Measurements from ENCODE around the gene RCHY1.
"Not testable (repeated sequence)": the region's sequence is repeated elsewhere in the genome, so short reads cannot be mapped to it uniquely, and the experiment has no call there.

Gene RCHY1

DNA sequence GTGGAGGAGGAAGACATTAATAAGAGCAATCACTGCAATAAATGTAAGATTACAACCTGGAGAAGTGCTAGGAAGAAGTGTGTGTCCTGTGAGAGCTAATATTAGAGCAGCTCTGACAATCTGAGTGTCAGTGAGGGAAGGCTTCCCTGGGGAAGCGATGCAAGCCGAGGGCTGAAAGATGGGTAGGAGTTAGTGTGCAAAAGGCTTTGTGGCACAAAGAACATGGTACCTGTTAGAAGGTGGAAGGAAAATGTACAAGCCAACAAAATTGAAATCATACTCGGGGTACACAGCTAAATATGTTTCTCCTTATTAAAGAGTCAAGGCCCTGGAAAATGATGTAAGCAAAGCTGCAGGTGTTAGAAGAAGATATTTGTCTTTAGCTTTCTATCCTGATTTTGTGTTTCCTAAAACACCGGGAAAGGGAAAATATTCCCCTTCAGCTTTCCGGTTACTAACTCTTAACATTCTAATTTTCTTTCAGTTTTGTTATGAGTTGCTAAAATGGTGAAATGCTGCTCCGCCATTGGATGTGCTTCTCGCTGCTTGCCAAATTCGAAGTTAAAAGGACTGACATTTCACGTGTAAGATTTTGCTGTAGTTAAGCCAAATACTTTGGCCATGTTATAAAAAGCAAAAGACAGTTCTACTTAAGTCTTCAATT, 878 bp upstream of the RCHY1 start:
- peak; percentile 12 for DNase-seq

DNA sequence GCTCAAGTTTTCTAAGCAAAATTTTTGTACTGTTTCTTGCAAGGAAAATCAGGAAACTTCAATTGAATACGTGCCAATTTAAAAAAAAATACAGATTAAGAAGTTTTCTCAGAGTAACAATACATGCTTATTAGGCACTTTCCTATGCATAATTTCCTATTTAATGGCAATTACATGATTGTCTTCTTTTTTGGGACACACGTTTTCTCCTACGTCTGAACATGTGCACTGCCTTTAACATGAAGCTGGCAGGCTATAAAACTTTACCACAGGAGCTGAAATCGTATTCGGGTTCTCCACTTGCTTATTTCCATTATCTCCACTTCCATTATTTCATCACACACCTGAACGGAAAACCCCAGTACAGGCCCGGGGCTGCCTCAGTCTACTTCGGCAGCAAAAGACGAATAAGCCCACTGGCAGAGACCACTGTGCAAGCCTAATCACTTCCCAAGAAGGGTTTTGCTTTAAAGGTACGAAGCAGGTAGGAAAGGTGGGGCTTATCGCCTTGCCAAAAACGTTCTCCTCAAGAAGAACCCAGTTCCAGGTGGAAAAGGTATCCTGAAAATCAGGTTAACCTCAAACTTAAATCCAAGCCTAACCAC, 575 bp downstream of the RCHY1 start:
- DNase-seq: no peak

DNA sequence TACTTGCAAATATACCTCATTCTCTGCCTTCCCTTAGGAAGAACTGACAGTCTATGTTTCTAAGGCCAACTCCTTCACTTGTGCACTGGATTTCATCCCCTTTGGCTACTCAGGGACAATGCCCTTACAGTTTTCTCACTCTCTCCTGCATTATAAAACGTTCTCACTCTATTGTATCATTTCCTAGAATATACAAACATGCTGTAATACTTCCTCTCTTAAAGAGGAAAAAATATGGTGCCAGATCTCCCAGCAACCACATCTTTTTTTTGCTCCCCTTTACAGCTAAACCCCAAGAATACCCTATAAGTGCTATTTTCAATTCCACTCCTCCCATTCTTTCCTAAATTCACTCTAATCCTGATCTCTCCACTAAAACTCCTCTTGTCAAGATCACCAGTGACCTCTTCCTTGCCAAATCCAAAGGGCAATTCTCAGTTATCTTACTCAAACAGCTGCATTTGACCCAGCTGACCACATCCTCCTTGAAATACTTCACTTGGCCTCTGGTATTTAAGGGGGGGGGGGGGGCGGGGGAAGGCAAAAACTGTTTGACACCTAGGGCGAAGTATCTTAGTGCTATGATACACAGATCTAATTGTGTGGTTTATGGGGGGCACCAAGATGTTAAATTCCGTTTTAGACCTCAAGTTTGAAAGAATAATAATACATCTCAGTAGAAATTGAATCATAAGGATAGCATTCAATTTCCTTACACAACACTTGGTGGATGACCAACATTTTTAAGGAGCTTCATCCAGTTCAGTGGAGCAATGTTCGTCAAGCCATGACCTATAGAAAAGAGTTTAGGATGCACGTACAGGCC, 1.6 kb downstream of the RCHY1 start:
- peak; percentile 10 for DNase-seq

DNA sequence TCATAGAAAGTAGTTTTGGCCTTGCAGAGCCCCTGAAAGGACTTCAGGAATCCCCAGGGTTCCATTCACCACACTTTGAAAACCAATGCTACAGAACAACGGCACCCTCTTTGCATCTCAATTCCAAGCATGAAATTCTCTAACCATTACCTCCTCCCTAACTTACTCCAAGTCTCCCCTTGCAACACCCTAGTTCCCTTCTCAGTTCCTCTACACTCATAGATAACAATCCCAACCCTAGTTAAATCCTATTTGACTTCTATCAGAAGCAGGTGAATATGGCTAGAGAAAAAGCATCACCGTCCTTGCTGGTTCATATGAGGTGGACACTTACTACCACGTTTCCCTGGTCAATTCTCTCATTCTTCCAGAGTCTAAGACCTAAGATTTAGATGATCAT, 2.4 kb downstream of the RCHY1 start:
- DNase-seq: no peak

DNA sequence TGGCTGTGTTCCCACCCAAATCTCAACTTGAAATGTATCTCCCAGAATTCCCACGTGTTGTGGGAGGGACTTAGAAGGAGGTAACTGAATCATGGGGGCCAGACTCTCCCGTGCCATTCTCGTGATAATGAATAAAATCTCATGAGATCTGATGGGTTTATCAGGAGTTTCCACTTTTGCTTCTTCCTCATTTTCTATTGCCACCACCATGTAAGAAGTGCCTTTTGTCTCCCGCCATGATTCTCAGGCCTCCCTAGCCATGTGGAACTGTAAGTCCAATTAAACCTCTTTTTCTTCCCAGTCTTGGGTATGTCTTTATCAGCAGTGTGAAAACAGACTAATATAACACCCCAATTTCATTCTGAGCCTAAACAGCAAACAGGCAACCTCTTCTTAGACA, 4.6 kb downstream of the RCHY1 start:
- not testable (repeated sequence) for DNase-seq

DNA sequence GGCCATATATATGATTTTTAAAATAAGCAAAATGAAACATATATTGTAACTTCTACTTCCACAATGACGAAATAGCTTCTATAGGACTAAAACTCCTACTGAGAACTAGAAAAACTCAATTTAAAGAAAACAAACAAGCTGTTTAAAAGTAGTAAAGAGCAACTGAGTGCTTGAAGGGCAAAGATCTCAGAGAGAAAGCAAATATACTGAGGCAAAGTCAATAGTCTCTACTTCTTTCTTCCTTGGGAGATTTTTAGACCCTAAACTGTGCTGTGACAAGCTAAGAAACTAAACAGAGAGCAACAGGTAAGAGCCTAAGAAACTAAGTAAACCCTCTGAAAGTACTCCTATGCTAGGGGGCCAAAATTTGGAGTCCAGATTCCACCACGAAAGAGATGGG, 8.6 kb downstream of the RCHY1 start:
- no peak for DNase-seq

DNA sequence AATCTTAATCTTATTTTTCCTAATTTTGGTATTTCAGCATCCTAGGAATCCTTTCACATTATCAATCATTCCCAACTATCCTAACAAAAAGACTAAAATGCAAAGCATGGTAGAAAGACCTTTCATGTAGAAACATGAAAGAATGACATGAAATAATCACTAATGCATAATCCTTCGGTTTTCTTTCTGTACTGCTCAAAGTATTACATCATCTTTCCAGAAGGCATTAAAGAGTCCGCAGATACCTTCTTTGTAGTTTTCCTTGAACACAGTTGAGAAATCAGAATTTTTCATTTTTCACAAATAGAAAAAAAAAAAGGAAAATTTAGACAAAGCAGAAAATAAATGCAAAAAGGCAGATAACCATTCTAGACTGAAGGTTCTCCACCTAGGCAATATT, 11.5 kb downstream of the RCHY1 start:
- DNase-seq: no peak

DNA sequence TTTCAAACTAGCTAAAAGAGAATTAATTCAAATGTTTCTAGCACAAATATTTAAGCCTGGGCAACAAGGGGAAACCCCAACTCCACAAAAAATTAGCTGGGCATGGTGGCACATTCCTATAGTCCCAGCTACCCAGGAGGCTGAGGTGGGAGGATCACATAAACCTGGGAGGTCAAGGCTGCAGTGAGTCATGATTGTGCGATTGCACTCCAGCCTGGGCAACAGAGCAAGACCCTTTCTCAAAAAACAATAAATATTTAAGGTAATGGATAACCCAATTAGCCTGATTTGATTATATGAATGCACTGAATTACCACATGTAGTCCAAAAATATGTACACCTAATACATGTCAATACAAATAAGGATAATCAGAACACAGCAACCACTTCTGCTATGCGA, 14.3 kb downstream of the RCHY1 start:
- DNase-seq: no peak

DNA sequence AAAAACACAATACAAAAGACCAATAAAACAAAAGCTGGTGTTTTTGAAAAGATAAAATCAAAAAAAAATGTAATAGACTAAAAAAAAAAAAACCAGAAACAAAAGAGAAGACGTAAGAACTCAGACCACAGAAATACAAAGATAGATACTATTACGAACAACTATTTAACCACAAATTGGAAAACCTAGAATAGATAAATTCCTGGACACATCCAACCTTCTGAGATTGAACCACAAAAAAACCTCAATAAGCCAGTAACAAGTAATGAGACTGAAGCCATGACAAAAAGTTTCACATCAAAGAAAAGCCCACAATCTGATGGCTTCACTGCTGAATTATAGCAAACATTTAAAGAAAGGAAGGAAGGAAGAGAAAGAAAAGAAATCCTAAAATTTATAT, 16.2 kb downstream of the RCHY1 start:
- DNase-seq: no peak

DNA sequence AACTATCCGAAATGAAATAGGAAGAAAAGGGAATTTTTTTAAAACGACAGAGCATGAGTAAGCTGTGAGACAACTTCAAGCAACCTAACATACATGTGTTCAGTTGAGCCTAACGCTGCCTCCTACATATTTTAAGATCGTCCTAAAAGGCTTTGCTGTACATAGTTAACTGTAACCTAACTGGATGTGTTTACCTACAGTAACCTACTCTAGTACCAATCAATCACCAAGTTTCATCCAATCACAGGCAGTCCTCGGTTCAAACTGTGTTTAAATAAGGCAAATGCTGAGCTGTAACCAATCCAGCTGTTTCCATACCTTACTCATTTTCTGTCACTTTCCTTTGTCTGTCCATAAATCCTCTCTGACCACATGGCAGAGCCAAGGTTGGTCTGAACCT, 17.1 kb downstream of the RCHY1 start:
- no peak for DNase-seq

DNA sequence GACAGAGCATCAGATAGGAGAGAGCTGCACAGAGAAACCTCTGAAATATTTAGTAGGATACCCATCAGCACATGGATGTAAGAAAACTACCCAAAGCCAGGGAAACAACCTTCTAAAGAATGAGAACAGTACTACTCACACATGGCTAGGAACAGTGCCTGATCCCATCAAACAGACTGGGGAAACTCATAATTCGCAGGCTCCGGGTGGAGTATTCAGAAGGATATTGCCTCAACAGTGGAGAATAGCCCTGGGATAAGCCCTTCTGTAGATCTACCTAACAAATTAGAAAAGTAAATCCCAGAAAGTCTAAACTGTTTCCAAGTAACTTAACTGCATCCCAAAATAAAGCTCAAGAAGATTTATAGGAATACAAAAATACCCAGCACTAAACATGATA, 17.8 kb downstream of the RCHY1 start:
- no peak for DNase-seq

DNA sequence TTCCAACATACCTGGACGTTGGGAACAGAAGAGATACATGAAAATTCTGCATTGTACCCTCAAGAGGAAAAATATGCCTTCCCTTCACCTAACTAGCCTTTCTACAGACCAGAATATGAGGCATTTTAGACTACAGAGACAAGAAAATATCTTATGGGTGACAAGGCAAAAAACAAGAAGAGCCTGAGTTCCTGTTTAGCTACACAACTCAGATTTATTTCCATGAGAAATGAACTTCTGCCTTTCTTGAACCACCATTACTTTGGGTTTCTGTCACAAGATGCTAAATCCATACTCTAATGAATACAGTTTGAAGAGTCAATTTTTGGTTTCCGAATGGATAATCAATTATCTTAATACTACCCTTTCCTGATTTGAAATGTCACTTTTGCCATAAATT, 18.7 kb downstream of the RCHY1 start:
- DNase-seq: no peak

DNA sequence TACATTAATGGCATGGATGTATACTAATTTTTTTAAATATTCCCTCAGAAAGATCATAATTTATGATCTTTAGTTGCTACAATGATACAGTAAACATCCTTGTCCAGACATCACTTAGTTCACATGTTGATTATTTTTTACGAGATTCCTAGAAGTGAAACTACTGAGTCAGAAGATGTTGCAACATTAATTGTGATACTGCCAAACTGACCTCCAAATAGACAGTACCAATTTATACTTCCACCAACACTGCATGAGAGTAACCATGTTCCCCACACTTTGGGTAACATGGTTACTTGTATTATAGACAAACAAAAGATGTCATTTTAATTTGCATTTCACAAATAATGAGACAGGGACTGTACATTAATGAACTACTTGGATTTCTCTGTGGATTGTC, 19.6 kb downstream of the RCHY1 start:
- no peak for DNase-seq

DNA sequence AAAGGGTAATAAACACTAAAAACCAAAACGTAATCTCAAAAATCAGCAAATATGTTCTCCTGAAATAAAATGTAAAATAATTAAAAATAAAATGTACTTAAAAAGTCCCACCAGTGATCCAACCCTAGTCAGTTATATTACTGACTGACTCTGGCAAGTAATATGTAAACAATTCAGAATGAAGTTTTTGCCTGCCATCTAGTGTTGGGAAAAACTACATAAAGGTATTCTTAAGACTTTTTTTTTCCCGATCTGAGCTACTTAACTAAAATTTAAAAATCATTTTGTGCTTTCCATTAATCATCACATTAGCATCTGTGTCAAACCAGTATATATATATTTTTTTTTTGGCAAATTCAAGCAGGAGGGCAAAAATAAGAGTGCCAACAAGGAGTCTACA, 24.0 kb downstream of the RCHY1 start:
- DNase-seq: no peak

DNA sequence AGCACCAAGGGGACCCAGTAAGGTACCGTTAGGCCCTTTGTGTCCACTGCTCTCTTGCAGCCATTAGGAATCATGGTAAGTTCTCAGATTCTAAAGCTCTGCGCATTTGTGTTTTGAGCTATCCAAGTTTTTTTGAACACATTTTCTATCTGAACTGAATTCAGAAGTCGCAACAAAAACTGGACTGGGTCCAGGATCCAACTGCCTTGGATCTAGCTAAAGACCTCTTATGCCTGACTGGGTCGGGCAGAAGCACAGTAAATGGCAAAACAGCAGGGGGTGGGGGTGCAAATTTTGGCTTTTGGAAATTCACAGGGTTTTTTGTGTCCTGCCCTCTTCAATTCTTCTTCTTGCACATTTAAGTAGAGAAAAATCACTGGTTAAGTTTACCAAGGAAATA, 30.0 kb downstream of the RCHY1 start:
- DNase-seq: no peak

DNA sequence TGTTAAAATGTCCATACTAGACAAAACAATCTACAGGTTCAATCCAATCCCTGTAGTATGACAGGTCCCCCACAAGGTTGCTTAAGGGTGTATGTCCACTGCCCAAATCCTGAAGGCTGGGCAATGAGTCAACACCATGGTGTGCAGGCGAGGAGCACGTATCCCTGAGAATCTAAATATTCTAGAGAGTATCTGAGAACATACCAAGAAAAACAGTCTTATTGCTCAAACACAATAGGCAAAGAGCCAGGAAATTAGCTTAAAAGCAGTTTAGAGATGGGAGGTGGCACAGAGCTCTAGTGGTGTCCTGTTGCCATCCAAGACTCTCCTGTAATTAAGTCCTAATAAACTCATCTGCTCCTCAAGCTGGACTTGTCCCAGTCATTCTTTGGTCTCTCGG, 37.0 kb downstream of the RCHY1 start:
- DNase-seq: no peak

DNA sequence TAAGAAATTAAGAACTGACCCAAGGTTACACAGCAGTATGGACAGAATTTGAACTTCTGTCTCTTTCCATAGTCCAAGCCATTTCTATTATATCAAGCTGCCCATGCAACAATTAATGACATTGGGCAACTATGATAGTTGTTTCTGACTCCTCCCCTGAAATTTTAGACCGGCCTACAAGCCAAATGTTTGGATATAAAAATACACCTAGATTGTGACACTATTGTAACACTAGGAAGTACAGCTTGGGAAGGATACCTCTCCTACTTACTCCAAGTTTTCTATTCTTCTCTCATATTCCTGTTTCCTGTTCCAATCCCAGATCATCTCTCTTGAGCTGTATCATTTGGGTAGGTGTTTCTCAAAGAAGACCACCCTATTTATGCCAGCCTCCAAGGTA, 43.5 kb downstream of the RCHY1 start:
- DNase-seq: no peak

DNA sequence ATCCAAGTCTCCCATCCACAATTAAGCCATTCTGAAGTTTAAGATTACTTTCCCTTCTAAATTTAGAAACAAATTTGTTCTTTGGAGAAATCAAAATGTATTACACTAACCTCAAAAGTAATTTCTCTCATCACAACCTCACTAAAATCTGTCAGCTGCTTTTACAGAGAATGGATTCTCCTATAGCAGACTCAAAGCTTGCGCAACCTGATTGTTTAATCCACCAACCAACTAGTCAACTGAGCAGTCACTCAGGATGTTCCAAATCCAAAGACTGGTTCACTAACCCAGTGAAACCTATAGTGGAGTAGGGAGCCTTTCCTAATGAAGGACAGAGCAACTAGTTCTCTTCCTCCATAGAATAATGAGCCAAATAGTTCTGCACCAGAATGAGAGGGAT, 44.3 kb downstream of the RCHY1 start:
- DNase-seq: no peak

DNA sequence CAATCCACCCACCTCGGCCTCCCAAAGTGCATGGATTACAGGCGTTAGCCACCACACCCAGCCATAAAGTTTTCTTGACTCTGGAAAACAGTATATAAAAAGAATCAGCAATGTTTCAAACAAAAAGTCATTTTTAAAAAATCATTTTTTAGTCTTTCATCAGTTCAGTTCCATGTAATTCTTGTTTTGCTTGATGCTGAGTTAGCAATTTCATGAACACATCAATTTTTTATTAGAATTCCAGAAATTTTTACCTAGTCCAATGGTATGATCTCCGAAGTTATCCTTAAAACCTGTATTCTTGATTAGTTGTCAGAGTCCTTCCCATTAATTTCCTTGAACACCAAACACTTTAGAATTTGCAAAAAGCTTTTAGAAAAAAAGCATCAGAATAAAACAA, 56.8 kb downstream of the RCHY1 start:
- DNase-seq: no peak

DNA sequence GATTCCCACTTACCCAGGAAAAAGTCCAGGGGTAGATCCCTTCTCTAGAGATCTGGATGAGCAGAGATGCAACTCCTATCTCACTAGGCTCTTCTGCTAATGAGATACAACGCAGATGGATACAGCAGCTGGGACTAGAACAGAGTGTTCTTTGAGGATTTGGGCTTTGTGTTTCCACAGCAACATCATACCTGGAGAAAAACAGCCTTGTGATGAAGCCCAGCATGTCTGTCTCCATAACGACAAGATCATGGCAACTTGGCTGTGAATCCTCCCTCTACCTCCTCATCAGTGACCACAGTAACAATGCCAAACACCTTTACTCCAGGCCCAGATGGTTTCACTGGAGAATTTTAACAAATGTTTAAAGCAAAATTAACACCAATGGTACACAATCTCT, 80.1 kb downstream of the RCHY1 start:
- no peak for DNase-seq

DNA sequence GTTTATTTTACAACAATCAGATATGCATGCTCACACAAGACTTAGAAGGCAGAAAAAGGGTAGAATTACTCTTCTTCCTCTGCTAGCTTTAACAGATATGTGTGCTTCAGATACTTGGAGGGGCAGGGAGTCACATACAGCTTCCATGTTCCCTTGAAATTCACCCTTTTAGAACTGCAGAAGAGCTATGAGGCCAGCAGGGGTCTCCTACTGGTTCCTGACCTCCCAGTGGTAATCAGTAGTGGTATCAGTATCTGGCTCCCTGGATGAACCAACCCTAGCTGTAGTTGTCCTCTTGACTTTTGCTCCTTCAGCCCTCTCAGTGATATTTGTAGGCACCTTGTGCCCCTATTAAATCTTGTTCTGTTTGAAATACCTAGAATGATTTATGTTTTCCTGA, 81.5 kb downstream of the RCHY1 start:
- peak; percentile 4 for DNase-seq

DNA sequence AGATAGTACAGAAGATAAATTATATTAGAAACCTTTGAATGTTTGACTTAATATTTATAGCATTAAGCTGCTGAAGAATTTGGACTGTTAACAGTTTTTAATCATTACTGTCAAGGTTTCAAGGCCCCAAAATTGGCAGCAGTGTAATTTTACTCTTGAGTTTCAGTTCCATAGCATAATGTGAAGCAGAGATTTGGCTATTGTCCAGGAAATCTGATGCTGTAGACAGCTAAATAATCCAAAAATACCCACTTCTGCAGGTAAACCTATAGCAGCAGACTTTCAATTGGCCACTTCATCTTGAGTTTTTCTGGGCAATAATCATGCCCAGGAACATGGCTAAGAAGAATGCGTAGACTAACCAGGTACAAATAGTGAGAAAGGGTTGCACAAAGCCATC, 85.0 kb downstream of the RCHY1 start:
- DNase-seq: peak; percentile 77

Measured in RPMI8226 (cell line).